A549 (cell line): ENCODE data around the gene LCN6. TPM values are rescaled to one million over a fixed set of nuclear protein-coding genes. Genes with fewer than 3 reads are reported as not detected.
"Not testable (repeated sequence)": the region's sequence is repeated elsewhere in the genome, so short reads cannot be mapped to it uniquely, and the experiment has no call there.

Experiments used
- ATAC-seq, 2 experiments: fragments of 200-7000 bp in 1 of 2; fragments of >200 bp in 1 of 2; cut with Nextera tagmentation in 1 of 2; cut with Tn5 transposase in 1 of 2; 3 replicates each; pipeline versions ENCODE4 v1.8.0 to v1.9.1; 2018 to 2020; ENCODE audit warnings: mild to moderate bottlenecking in 1 of 2, moderate library complexity in 1 of 2
- CTCF ChIA-PET: fragments of 300-600 bp; sonication (Branson Sonifier 250); formaldehyde crosslinking; extraction: SDS; loops from one replicate; lab custom pipeline; 2021; ENCODE audit warnings: antibody characterized with exemption, inconsistent platforms; lab: Yijun Ruan, JAX
- POLR2A ChIA-PET: fragments of 350-600 bp; formaldehyde crosslinking; extraction: SDS; loops from one replicate; lab custom pipeline; 2021; ENCODE audit warnings: antibody characterized with exemption, inconsistent platforms; lab: Yijun Ruan, JAX
- DNase-seq, 2 experiments: peaks; one replicate each; pipeline versions ENCODE4 v3.0.0 to v3.0.0-alpha.2; 2011 to 2016; ENCODE audit warnings: low read depth in 1 of 2, low spot score in 1 of 2
- FAIRE-seq: peaks from 2 replicates; lab custom pipeline; 2011; peaks lifted over from hg19 to GRCh38; lab: Jason Lieb, UNC
- H3K27ac ChIP-seq, 2 experiments: fragments of >200 bp; sonication (Bioruptor Twin); formaldehyde crosslinking; 3 replicates each; pipeline ENCODE4 v1.5.1; 2016 to 2017
- H3K4me1 ChIP-seq: fragments of >200 bp; sonication (Bioruptor Twin); formaldehyde crosslinking; 3 replicates; pipeline ENCODE4 v1.6.1; 2016
- H3K4me2 ChIP-seq: fragments of >200 bp; sonication (Bioruptor Twin); formaldehyde crosslinking; 3 replicates; pipeline ENCODE4 v1.6.1; 2016
- H3K4me3 ChIP-seq: fragments of >200 bp; sonication (Bioruptor Twin); formaldehyde crosslinking; 3 replicates; pipeline ENCODE4 v1.5.1; 2016
- H3K9me3 ChIP-seq: fragments of >200 bp; sonication (Bioruptor Twin); formaldehyde crosslinking; 3 replicates; pipeline ENCODE4 v1.6.1; 2016
- BHLHE40 ChIP-seq: IDR thresholded peaks from 2 replicates; pipeline ENCODE4 v1.6.1; 2012; ENCODE audit warnings: low read depth, low read length, inconsistent platforms
- EHF ChIP-seq: fragments of 250-450 bp; sonication (Bioruptor Pico); IDR thresholded peaks from 2 replicates; pipeline ENCODE4 v1.5.0; 2020; ENCODE audit warnings: mild to moderate bottlenecking
- HOXA7 ChIP-seq: fragments of 250-450 bp; sonication (Bioruptor Pico); IDR thresholded peaks from 2 replicates; pipeline ENCODE4 v1.5.0; 2020; ENCODE audit warnings: mild to moderate bottlenecking, moderate library complexity
- HOXB13 ChIP-seq: fragments of 250-450 bp; sonication (Bioruptor Pico); IDR thresholded peaks from 2 replicates; pipeline ENCODE4 v1.5.0; 2020; ENCODE audit warnings: low read depth, mild to moderate bottlenecking, moderate library complexity
- HOXB5 ChIP-seq: fragments of 250-450 bp; sonication (Bioruptor Pico); IDR thresholded peaks from 2 replicates; pipeline ENCODE4 v1.5.0; 2020; ENCODE audit warnings: mild to moderate bottlenecking, moderate library complexity
- MAFK ChIP-seq: fragments of 450-650 bp; IDR thresholded peaks from 2 replicates; pipeline ENCODE4 v1.6.1; 2014; ENCODE audit not compliant: partially characterized antibody
- MAX ChIP-seq: IDR thresholded peaks from 2 replicates; pipeline ENCODE4 v1.6.1; 2012
- MAZ ChIP-seq: fragments of 150-350 bp; IDR thresholded peaks from 2 replicates; pipeline ENCODE4 v1.6.1; 2014; ENCODE audit warnings: antibody characterized with exemption, low read depth, low read length, borderline replicate concordance
- RAD21 ChIP-seq, 2 experiments: fragments of >200 bp in 1 of 2; sonication (Bioruptor Twin) in 1 of 2; formaldehyde crosslinking in 1 of 2; IDR thresholded peaks in 1 of 2; conservative IDR thresholded peaks in 1 of 2; 2 replicates in 1 of 2; 3 replicates in 1 of 2; pipeline ENCODE4 v1.6.1; 2012 to 2018; ENCODE audit warnings: inconsistent platforms in 1 of 2
- SMC3 ChIP-seq: fragments of >200 bp; sonication (Bioruptor Twin); formaldehyde crosslinking; IDR thresholded peaks from 3 replicates; pipeline ENCODE4 v1.6.1; 2018; ENCODE audit warnings: inconsistent platforms
- SREBF2 ChIP-seq: fragments of 450-650 bp; IDR thresholded peaks from 2 replicates; pipeline ENCODE4 v1.6.1; 2014; ENCODE audit warnings: mild to moderate bottlenecking, moderate library complexity
- TP53 ChIP-seq: fragments of 250-450 bp; sonication (Bioruptor Pico); IDR thresholded peaks from 2 replicates; pipeline ENCODE4 v1.5.0; 2021; ENCODE audit warnings: mild to moderate bottlenecking, moderate library complexity
- USF2 ChIP-seq: fragments of 450-650 bp; IDR thresholded peaks from 2 replicates; pipeline ENCODE4 v1.6.1; 2014; ENCODE audit warnings: antibody characterized with exemption
- ZC3H11A ChIP-seq: fragments of 450-650 bp; IDR thresholded peaks from 2 replicates; pipeline ENCODE4 v1.6.1; 2014; ENCODE audit warnings: antibody characterized with exemption, mild to moderate bottlenecking
- ZNF302 ChIP-seq: fragments of 250-450 bp; sonication (Bioruptor Pico); IDR thresholded peaks from 2 replicates; pipeline ENCODE4 v1.9.0; 2021; ENCODE audit warnings: inconsistent platforms, mild to moderate bottlenecking, moderate library complexity
- ZSCAN20 ChIP-seq: fragments of 250-450 bp; sonication (Bioruptor Pico); IDR thresholded peaks from 2 replicates; pipeline ENCODE4 v1.8.0; 2022; ENCODE audit warnings: mild to moderate bottlenecking, moderate library complexity
- WGBS: methylation state at CpG from one replicate; pipeline ENCODE4 v1.1.6; 2017; ENCODE audit errors: missing lambda C conversion rate; 5-methylcytosine and 5-hydroxymethylcytosine counted together
- polyA plus RNA-seq, 4 experiments: library from polyadenylated mRNA; depleted of rRNA in 3 of 4; stranded (reverse); fragments of >200 nt; fragmentation: RNase III in 1 of 4; extraction: RNeasy Plus Mini Kit Qiagen cat#74134 plus additional on column Dnase treatment in 1 of 4; gene quantifications; 2 replicates in 3 of 4; 3 replicates in 1 of 4; pipeline ENCODE4 v1.2.3, GENCODE V29; 2011 to 2017
- TF ChIP-seq, protein P1 (sequence below): fragments of 250-450 bp; sonication (Bioruptor Pico); IDR thresholded peaks from 2 replicates; pipeline ENCODE4 v1.5.0; 2020; ENCODE audit warnings: low read depth, mild to moderate bottlenecking, moderate library complexity
- TF ChIP-seq, protein P2 (sequence below): fragments of >200 bp; sonication (Bioruptor Twin); formaldehyde crosslinking; IDR thresholded peaks from 3 replicates; pipeline ENCODE4 v1.5.1; 2016

Gene LCN6
- polyA plus RNA-seq, 2 of the 4 experiments (the other 2 are of a cell fraction), result not detected

- TF ChIP-seq USF2 (no peak), MAX (peak; percentile 13; the same call in 1 of the 2 replicates), HOXB13 (CRISPR knock-in tag) (peak; percentile 20; the same call in 1 of the 2 replicates), ZSCAN20 (CRISPR knock-in tag) (peak; percentile 49; the same call in 1 of the 2 replicates), EHF (CRISPR knock-in tag) (peak; percentile 61; the same call in 1 of the 2 replicates), HOXB5 (0 out of 2 replicates have a peak, but pooled peaks have one; percentile 44), MAZ (no peak), ZC3H11A (no peak)
- TF ChIP-seq, protein P1, sequence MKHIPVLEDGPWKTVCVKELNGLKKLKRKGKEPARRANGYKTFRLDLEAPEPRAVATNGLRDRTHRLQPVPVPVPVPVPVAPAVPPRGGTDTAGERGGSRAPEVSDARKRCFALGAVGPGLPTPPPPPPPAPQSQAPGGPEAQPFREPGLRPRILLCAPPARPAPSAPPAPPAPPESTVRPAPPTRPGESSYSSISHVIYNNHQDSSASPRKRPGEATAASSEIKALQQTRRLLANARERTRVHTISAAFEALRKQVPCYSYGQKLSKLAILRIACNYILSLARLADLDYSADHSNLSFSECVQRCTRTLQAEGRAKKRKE (CRISPR knock-in tag), result no peak
- Histone ChIP-seq H3K27ac (peak overlapping the region; percentile 75 to 83), H3K9me3 (no peaks in the 10 kb centered on the region), H3K4me2 (peak overlapping the region; percentile 88), H3K4me1 (peaks cover 45% of the 10 kb centered on the region), H3K4me3 (no peak overlapping the region)
- ChIA-PET CTCF (interaction anchor here (3.6 to 26.2 kb wide), 5 partner anchors 8 to 245 kb away, joined by 13 to 625 read pairs (median 33); partner anchors contain the start of genes FUT7, LCN15, LCN8 and RABL6), POLR2A (no interaction called here)
- FAIRE-seq (no peak), DNase-seq (peak in 1 of 2 experiments; percentile 41), ATAC-seq (no peak)
- WGBS, result 32% methylated on average over 3 of the region's 3 CpGs
Measured at GRCh38 chr9:136789523-136789937, 41.2 kb upstream of the LCN6 start.

DNA sequence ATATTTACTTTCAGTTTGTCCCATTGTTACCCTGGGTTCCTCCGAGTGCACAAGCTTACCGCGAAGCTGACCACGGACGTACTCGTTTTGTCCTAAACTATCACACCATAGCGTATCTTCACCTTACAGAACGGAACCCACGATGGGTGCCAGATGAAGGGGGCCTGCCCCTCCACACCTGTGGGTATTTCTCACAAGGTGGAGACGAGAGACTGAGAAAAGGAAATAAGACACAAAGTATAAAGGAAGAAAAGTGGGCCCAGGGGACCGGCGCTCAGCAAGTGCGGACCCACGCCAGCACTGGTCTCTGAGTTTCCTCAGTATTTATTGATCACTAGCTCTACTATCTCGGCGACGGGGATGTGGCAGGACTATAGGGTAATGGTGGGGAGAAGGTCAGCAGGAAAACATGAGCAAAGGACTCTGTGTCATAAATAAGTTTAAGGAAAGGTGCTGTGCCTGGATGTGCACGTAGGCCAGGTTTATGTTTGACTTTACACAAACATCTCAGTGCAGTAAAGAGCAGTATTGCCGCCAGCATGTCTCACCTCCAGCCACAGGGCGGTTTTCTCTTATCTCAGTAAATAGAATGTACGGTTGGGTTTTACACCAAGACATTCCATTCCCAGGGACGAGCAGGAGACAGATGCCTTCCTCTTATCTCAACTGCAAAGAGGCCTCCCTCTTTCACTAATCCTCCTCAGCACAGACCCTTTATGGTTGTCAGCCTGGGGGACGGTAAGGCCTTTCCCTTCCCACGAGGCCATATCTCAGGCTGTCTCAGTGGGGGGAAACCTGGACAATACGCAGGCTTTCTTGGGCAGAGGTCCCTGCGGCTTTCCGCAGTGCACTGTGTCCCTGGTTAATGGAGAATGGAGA is 40.6 kb upstream of the LCN6 start:
- peak overlapping the region; percentile 30 for H3K4me3 ChIP-seq
- FAIRE-seq, POLR2A ChIA-PET, H3K9me3 ChIP-seq, DNase-seq, ATAC-seq: not testable (repeated sequence)
- 0 out of 2 replicates have a peak, but pooled peaks have one; percentile 29 for TF ChIP-seq MAX
- peak overlapping the region; percentile 88 for H3K4me2 ChIP-seq
- WGBS, result 15% methylated on average over 25 of the region's 27 CpGs
- peak overlapping the region; percentile 75 to 83 for H3K27ac ChIP-seq
- CTCF ChIA-PET, result interaction anchor here (0.6 to 26.2 kb wide), 33 partner anchors 9 to 441 kb away, joined by 3 to 625 read pairs (median 7); partner anchors contain the start of genes AJM1, FUT7, LCN15 and LCN8
- peaks cover 45% of the 10 kb centered on the region for H3K4me1 ChIP-seq

- ChIA-PET POLR2A (no interaction called here), CTCF (interaction anchor here (0.6 to 26.2 kb wide), 51 partner anchors 8 to 442 kb away, joined by 3 to 625 read pairs (median 4); partner anchors contain the start of genes AJM1, CCDC183, FUT7 and LCN15)
- H3K4me1 ChIP-seq, result peaks cover 37% of the 10 kb centered on the region
- peak; percentile 16 to 49 for ATAC-seq
- H3K4me2 ChIP-seq, result peak overlapping the region; percentile 88
- FAIRE-seq, result no peak
- peak; percentile 49 to 59 for DNase-seq
- H3K4me3 ChIP-seq, result peak overlapping the region; percentile 30
- peak overlapping the region; percentile 75 to 83 for H3K27ac ChIP-seq
- WGBS, result 7% methylated on average over 21 of the region's 21 CpGs
- TF ChIP-seq MAFK (peak; percentile 58), SMC3 (peak; percentile 58), SREBF2 (no peak), HOXA7 (CRISPR knock-in tag) (no peak), BHLHE40 (no peak), RAD21 (conservative IDR thresholded peaks at IDR 0.05 in 1 of 2, IDR thresholded peaks at IDR 0.05 in 1 of 2) (peak; percentile 93 to 94), ZNF302 (CRISPR knock-in tag) (no peak), TP53 (CRISPR knock-in tag) (no peak)
- TF ChIP-seq, protein P2, sequence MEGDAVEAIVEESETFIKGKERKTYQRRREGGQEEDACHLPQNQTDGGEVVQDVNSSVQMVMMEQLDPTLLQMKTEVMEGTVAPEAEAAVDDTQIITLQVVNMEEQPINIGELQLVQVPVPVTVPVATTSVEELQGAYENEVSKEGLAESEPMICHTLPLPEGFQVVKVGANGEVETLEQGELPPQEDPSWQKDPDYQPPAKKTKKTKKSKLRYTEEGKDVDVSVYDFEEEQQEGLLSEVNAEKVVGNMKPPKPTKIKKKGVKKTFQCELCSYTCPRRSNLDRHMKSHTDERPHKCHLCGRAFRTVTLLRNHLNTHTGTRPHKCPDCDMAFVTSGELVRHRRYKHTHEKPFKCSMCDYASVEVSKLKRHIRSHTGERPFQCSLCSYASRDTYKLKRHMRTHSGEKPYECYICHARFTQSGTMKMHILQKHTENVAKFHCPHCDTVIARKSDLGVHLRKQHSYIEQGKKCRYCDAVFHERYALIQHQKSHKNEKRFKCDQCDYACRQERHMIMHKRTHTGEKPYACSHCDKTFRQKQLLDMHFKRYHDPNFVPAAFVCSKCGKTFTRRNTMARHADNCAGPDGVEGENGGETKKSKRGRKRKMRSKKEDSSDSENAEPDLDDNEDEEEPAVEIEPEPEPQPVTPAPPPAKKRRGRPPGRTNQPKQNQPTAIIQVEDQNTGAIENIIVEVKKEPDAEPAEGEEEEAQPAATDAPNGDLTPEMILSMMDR, result peak; percentile 94
- TF ChIP-seq, all 56 proteins: peak for 4
- no peaks in the 10 kb centered on the region for H3K9me3 ChIP-seq
Measured at GRCh38 chr9:136787690-136788400, 39.5 kb upstream of the LCN6 start.

DNA sequence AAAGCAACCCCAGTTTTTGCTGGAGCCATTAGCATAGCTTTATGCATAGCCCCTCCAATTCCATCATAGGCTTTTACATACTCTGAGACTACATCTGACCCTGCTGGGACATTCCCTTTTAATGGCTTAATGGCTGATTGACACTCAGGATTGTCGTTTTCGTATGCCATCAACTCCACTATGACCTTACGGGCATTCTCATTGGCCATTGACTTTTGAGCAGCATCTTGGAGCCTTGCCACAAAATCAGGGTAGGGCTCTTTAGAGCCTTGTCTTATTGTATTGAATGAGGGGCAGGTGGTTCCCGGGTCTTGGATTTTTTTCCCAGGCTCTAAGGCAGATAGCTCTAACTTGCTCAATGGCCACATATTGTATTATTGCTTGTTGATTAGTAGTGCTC is 38.7 kb upstream of the LCN6 start:
- POLR2A ChIA-PET, FAIRE-seq: not testable (repeated sequence)
- WGBS, result 13% methylated on average over 4 of the region's 4 CpGs

More for the DNA sequence above, 38.7 kb upstream of the LCN6 start:
- DNase-seq, H3K4me2 ChIP-seq, H3K9me3 ChIP-seq, H3K27ac ChIP-seq, H3K4me3 ChIP-seq, ATAC-seq: not testable (repeated sequence)
- peaks cover 31% of the 10 kb centered on the region for H3K4me1 ChIP-seq
- CTCF ChIA-PET, result interaction anchor here (0.6 to 26.2 kb wide), 32 partner anchors 9 to 283 kb away, joined by 3 to 625 read pairs (median 4); partner anchors contain the start of genes AJM1, CCDC183, FUT7 and LCN15
